HAP-1 (cell line): ENCODE results near the gene CLPSL2.
"Not testable (repeated sequence)": the region's sequence is repeated elsewhere in the genome, so short reads cannot be mapped to it uniquely, and the experiment has no call there.

Experiments
- DNase-seq, 2 experiments: peaks; one replicate each; pipeline ENCODE4 v3.0.0-alpha.2; 2016 to 2020; ENCODE audit warnings: low spot score in 2 of 2
- H3K27me3 ChIP-seq: fragments of 250-450 bp; sonication (Bioruptor Pico); 2 replicates; pipeline ENCODE4 v1.5.1; 2020; ENCODE audit warnings: low read depth, mild to moderate bottlenecking, moderate library complexity
- H3K36me3 ChIP-seq: fragments of 250-450 bp; sonication (Bioruptor Pico); replicated peaks from 2 replicates; pipeline ENCODE4 v1.5.1; 2020; ENCODE audit warnings: mild to moderate bottlenecking
- H3K4me1 ChIP-seq: fragments of 250-450 bp; sonication (Bioruptor Pico); 2 replicates; pipeline ENCODE4 v1.5.1; 2020; ENCODE audit warnings: mild to moderate bottlenecking
- H3K4me3 ChIP-seq: fragments of 250-450 bp; sonication (Bioruptor Pico); 2 replicates; pipeline ENCODE4 v1.5.1; 2020; ENCODE audit warnings: mild to moderate bottlenecking, moderate library complexity
- H3K9me3 ChIP-seq: fragments of 250-450 bp; sonication (Bioruptor Pico); 2 replicates; pipeline ENCODE4 v1.5.1; 2020; ENCODE audit warnings: mild to moderate bottlenecking, moderate library complexity
- in situ Hi-C: fragments of 300-500 bp; cut with MboI; formaldehyde crosslinking; loops from 3 replicates; pipeline ENCODE4 v1.14.3; 2020; ENCODE audit warnings: low sequenced_read_pairs, inconsistent platforms, mixed read lengths

The CLPSL2 gene

DNA sequence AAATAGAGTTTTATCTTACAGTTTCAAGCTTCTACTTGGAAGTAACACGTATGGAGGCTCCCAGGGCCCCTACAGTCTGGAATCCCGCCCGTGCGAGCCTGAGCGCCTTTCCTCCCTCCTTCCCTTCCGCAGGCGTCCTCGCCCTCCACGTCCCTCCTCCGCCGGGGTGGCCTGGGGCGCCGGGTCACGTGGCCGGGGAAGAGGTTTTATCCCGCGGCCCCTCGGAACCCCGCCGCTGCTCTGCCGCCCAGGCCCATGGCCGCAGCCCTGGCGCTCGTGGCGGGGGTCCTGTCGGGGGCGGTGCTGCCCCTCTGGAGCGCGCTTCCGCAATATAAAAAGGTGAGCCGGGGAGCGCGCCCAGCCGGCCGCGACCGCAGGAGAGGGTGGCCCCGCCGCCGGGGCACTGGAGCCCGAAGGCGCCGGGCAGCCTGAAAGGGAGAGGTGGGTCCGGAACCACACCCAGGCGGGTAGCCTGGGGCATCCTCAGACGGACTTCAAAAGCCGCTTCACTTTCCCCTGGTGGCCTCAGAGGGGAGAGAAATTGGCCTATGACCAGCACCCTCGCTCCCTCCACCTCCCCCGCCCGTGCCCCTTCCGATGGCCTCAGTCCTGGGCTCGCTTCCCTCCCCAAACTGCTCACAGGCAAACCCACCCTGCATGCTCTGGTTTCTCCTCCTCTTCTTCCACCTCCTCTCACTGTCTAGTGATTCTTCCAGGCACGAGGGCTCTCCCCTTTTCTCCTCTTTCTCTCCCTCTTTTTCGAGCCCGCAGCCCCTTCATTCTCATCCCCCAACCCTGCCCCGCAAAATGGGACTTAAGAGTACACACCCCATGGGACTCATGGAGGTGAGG is at the start of gene CLPSL2:
Gene CLPSL2 (plus strand): TSS at position 235 of the 852 bp plus-strand sequence. CDS start 21 bp downstream, at position 256.
- peaks cover 7% of the 10 kb centered on the region for H3K4me1 ChIP-seq
- H3K36me3 ChIP-seq: no peaks in the 10 kb centered on the region
- H3K27me3 ChIP-seq: no peaks in the 10 kb centered on the region
- peak within 1 kb of the TSS; percentile 36 for H3K4me3 ChIP-seq
- in situ Hi-C loops: no loop called here
- no peaks in the 10 kb centered on the region for H3K9me3 ChIP-seq
- peak; percentile 38 to 76 for DNase-seq

GRCh38 chr6:35727231-35727934 is 49.0 kb upstream of the CLPSL2 start:
- peak; percentile 68 to 83 for DNase-seq
- H3K9me3 ChIP-seq: no peaks in the 10 kb centered on the region
- H3K4me1 ChIP-seq: peaks cover 31% of the 10 kb centered on the region
- peak overlapping the region; percentile 47 for H3K4me3 ChIP-seq
- H3K27me3 ChIP-seq: no peaks in the 10 kb centered on the region
- H3K36me3 ChIP-seq: no peaks in the 10 kb centered on the region
- in situ Hi-C loops: no loop called here

- no peaks in the 10 kb centered on the region for H3K27me3 ChIP-seq
- no peaks in the 10 kb centered on the region for H3K9me3 ChIP-seq
- H3K36me3 ChIP-seq: no peaks in the 10 kb centered on the region
- peak; percentile 68 to 82 for DNase-seq
- in situ Hi-C loops: no loop called here
- peak overlapping the region; percentile 47 for H3K4me3 ChIP-seq
- peaks cover 36% of the 10 kb centered on the region for H3K4me1 ChIP-seq
Measured at GRCh38 chr6:35727935-35728682, 48.3 kb upstream of the CLPSL2 start.

DNA sequence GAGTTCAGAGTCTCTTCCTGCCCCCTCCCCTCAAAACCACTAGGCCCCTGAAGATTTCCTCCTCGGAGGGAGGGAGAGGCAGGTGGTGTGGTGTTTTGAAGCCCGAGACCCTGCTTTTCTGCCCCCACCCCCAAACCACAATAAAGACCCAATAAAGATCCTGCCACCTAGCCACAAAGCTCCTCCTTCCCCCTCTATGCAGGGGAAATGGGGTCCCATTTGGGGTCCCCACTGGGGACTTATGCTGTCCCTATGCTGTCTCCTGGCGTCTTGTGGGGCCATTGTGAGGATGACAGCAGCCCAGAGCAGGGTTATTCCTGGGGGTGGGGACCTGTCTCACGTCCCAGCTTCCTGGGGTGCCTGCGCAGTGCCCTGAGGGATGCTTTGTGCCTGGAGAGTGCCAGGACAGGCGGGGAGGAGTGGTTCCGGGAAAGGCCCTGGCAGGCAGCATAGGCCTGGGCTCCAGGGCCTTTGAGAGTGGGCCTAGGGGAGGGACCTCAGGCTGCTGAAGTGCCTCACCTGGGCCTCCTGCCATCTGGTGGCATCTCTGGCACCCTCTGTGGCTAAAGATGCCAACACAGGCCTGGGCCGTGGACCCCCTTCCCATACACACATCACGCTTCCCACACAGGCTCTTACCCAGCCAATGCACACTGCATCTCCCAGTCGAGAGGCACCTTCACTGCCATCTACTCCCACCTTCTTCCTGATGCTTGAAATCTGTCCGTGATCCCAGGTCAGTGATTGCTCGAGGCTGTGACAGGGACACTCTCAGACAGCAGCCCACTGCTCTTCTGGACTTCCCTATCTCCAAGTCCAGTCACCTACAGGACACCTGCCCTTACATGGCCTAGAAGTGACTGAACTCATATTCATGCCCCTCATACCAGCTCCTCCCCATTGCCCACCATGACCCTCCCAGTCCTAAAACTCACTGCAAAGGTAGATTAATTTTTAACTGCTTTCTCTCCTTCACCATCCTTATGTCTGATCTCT is 47.4 kb upstream of the CLPSL2 start:
- Histone ChIP-seq H3K4me1 (peaks cover 36% of the 10 kb centered on the region), H3K36me3 (no peaks in the 10 kb centered on the region), H3K9me3 (no peaks in the 10 kb centered on the region), H3K4me3 (no peak overlapping the region; the same call in 1 of the 2 replicates), H3K27me3 (no peaks in the 10 kb centered on the region)
- no peak for DNase-seq
- in situ Hi-C loops: no loop called here

GRCh38 chr6:35729722-35730121 is 46.7 kb upstream of the CLPSL2 start:
- no peak for DNase-seq
- in situ Hi-C loops: no loop called here
- Histone ChIP-seq H3K4me1 (peaks cover 36% of the 10 kb centered on the region), H3K9me3 (no peaks in the 10 kb centered on the region), H3K4me3 (no peak overlapping the region), H3K27me3 (no peaks in the 10 kb centered on the region), H3K36me3 (no peaks in the 10 kb centered on the region)

GRCh38 chr6:35730745-35731413 is 45.5 kb upstream of the CLPSL2 start:
- peaks cover 36% of the 10 kb centered on the region for H3K4me1 ChIP-seq

GRCh38 chr6:35731414-35731735 is 45.0 kb upstream of the CLPSL2 start:
- Histone ChIP-seq H3K36me3 (no peaks in the 10 kb centered on the region), H3K4me3 (peak overlapping the region; percentile 63), H3K4me1 (peaks cover 38% of the 10 kb centered on the region), H3K27me3 (no peaks in the 10 kb centered on the region), H3K9me3 (no peaks in the 10 kb centered on the region)
- in situ Hi-C loops: no loop called here
- DNase-seq: peak; percentile 82 to 97

More at GRCh38 chr6:35730745-35731413, 45.5 kb upstream of the CLPSL2 start:
- in situ Hi-C loops: no loop called here
- DNase-seq: no peak
- Histone ChIP-seq H3K9me3 (no peaks in the 10 kb centered on the region), H3K36me3 (no peaks in the 10 kb centered on the region), H3K4me3 (peak overlapping the region; percentile 63), H3K27me3 (no peaks in the 10 kb centered on the region)

GRCh38 chr6:35731736-35732532 is 44.5 kb upstream of the CLPSL2 start:
- peak overlapping the region; percentile 63 for H3K4me3 ChIP-seq
- H3K9me3 ChIP-seq: no peaks in the 10 kb centered on the region
- H3K27me3 ChIP-seq: no peaks in the 10 kb centered on the region
- peaks cover 33% of the 10 kb centered on the region for H3K4me1 ChIP-seq
- H3K36me3 ChIP-seq: no peaks in the 10 kb centered on the region
- in situ Hi-C loops: no loop called here
- peak; percentile 81 to 96 for DNase-seq

DNA sequence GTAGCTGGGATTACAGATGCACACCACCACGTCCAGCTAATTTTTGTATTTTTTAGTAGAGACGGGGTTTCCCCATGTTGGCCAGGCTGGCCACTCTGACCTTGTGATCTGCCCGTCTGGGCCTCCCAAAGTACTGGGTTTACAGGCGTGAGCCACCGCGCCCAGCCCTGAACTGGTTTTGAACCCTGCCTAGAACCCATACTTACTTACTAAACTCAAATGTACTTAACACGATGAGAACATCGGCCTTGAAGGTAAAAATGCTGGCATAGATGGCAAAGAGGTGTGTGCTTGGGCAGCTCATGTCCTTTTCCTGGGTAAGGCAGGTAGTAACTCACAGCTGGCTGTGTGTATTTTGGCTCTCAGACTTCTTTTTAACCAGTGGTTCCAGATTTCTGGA is 42.8 kb upstream of the CLPSL2 start:
- Histone ChIP-seq H3K36me3 (no peaks in the 10 kb centered on the region), H3K4me1 (peaks cover 19% of the 10 kb centered on the region), H3K4me3 (no peak overlapping the region), H3K9me3 (no peaks in the 10 kb centered on the region), H3K27me3 (no peaks in the 10 kb centered on the region)
- DNase-seq: no peak
- in situ Hi-C loops: no loop called here

GRCh38 chr6:35734319-35734718 is 42.1 kb upstream of the CLPSL2 start:
- H3K9me3 ChIP-seq, H3K4me3 ChIP-seq, in situ Hi-C loops, DNase-seq, H3K27me3 ChIP-seq, H3K36me3 ChIP-seq: not testable (repeated sequence)
- peaks cover 23% of the 10 kb centered on the region for H3K4me1 ChIP-seq

DNA sequence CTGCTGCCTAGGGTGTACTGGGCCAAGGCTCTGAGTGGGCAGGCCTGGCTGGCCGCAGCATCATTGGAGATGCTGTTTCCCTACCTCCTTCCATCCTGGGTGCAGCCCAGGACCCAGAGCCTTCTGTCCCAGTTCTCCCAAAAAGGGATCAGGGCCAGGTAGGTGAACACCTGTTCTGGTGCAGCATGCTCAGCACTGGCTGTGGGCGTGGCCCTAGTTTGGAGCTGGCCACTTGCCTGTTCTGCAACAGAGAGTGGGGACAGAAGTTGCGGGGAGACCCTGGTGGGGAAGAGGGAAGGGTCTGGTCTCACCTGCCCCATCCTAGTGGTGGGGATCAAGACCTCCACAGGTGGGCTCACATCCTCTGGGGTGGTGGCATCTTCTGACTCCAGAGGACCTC is 40.9 kb upstream of the CLPSL2 start:
- Histone ChIP-seq H3K9me3 (no peaks in the 10 kb centered on the region), H3K27me3 (no peaks in the 10 kb centered on the region), H3K4me1 (peaks cover 34% of the 10 kb centered on the region), H3K4me3 (no peak overlapping the region), H3K36me3 (no peaks in the 10 kb centered on the region)
- in situ Hi-C loops: loop anchor here (5.0 kb wide), 2 partner anchors 153 to 213 kb away; no protein-coding TSS in a partner anchor
- DNase-seq: no peak
